Medulla oblongata (tissue), 1 donor: Measurements from ENCODE around the gene EME1.
A peak's percentile ranks its signal among the peaks of the same experiment; 100 is the strongest.
"Not testable (repeated sequence)": the region's sequence is repeated elsewhere in the genome, so short reads cannot be mapped to it uniquely, and the experiment has no call there.

Experiments
- DNase-seq: peaks from one replicate; pipeline ENCODE4 v3.0.0-alpha.2; 2015; ENCODE audit errors: extremely low spot score

The EME1 gene

DNA sequence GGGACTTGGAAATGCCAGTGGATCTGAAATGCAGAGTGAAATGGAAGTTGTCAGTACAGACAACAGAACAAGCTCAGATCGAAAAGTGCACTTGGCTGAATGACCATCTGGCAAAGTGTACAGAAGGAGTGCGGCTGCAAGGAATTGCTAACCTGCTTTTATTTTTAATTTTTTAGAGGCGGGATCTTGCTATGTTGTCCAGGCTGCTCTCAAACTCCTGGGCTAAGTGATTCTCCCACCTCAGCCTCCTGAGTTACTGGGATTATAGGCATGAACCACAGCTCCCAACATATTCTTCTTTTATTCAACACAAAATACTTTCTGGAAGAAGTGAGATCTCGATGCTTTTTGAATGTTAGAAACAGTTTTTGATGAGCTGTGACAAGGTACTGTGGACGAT lies 20.7 kb downstream of the EME1 start:
- DNase-seq, result no peak

DNA sequence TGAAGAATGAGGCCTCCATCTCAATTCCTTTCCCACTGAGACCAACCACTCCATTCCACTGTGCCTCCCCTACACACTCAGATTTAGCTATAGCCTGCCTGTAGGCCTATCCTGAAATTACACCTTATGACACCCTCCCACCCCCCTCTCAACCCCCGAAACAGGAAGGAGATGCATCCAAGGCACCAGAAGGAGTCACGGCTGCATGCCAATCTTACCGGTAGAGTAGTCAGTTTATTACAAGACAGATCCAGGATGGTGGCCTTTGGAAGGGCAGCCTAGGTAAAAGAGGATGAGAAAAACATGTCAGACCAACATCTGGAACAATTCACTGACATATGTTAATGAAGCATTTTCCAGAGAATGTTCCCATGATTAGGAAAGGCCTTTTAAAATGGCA lies 21.7 kb downstream of the EME1 start:
- DNase-seq, result no peak

DNA sequence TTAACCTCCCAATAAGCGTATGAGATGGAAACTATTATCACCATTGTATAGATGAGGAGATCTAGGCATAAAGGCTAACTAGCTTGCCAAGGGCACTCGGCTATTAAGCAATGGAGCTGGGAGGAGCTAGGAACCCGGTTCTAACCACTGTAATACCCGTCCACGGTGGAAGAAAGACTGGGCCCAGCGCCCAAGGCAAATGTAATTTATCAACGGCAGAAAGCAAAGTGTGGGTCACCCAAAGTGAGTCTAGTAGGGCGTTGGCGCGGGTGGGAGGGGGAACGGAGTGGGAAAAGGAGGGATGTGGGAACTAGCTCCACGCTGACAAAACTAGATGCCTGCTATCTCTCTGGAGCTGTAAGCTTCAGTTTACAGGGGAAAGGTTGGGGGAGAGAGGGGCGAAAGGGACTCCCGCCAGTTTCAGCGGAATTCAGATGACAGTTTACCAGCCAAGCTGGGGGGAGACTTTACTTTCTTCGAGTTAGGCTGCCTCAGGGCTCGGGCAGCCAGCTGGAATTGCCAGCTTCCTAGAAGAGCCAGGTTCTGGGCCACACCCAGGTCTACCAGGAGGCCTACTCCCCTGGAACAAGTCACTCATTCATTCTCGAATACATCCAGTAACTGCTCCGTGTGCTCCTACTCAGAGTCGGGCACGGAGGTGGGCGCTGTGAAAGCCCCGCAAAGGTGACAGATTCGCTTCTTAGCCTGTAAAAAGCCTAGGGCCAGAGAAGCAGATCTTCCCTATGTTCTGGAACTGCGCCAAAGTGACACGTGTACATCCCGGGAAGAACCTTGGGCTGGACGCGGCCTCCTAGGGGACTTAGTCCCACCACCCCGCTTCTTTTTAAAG lies 23.5 kb downstream of the EME1 start:
- DNase-seq, result peak; percentile 21

DNA sequence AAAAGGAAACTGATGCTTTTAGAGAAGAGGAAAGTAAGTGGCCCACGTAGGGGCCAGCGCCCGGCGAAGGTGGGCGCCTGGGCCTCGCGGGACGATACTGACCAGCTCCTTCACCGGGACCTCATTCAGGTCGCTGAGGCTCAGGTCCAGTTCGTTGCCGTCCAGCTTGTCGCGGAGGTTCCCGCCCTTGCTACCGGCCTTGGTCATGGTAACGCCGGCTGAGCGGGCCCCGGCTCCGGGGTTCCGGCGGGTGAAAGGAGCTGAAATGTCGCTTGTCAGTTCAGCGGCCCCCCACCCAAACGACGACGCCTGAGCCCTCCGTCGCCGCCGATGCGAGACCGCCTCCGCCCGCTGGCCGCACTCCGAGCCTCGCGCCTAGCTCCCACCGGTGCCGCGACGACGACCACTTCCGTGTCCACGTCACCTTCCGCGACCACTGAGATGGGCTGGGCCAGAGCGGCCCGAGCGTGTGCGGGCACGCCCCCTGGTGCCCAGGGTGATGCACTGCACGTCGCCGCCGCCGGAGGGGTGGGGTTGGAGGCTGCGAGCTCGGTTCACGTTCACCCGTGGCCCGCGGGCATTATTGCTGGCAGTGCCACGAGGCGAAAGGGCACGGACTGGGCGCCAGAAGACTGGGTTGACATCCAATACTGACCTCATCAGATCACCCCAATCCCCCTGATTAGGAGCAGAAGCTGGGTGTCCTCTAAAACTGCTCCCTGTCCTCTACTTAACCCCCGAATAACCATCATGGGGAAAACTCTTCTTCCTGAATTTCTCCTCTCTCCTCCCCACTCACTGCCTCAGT lies 24.3 kb downstream of the EME1 start, which contains the start of gene LRRC59:
Gene LRRC59 (minus strand): TSS at position 413 of the 808 bp plus-strand sequence. CDS start 206 bp downstream, at position 207.
- DNase-seq, result peak; percentile 84

DNA sequence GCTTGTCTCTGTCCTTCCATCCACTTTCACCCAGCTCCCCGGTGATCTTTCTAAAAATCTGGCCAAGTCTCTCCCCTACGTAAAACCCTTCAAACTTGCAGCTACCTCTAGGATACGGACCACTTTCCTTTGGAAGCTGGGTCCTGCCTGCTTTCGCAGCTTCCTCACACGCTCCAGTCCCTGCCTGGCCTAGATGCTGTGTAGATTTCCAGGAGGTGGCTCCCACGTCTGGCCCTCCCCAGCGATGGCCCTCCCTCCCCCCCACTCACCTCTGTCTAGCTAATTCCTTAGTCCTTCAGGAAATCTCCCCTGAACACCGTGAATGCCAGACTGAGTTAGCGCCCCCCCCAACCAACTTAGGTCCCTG lies 24.9 kb downstream of the EME1 start:
- DNase-seq, result no peak

DNA sequence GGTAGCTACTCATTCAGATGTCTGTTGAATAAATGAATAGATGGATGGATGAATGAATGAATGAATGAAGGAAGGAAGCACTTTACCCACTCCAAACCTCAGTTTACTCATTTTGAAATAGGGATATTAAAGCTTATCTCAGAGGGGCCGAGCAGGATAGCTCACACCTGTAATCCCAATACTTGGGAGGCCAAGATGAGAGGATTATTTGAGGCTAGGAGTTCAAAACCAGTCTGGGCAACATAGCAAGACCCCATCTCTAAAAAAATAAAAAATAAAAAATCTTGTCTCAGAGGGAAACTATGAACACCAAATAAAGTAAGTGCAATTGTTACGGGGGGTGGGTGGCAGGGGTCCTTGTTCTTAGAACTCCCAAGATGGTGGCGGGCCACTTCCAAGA lies 25.6 kb downstream of the EME1 start:
- not testable (repeated sequence) for DNase-seq

DNA sequence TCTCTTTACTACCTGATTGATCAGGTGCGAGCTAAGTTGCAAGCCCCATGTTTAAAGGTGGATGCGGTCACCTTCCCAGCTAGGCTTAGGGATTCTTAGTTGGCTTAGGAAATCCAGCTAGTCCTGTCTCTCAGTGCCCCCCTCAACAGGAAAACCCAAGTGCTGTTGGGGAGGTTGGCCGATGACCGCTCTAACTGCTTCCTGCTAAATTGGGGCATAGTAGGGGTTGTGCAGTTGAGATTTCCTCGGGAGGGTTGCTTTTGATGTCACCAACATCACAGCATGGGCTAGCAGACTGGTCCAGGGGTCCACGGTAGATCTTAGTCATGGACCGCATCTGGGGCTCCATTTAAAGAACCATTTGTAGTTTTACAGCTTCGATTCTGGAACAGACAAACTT lies 26.6 kb downstream of the EME1 start:
- DNase-seq, result not testable (repeated sequence)

DNA sequence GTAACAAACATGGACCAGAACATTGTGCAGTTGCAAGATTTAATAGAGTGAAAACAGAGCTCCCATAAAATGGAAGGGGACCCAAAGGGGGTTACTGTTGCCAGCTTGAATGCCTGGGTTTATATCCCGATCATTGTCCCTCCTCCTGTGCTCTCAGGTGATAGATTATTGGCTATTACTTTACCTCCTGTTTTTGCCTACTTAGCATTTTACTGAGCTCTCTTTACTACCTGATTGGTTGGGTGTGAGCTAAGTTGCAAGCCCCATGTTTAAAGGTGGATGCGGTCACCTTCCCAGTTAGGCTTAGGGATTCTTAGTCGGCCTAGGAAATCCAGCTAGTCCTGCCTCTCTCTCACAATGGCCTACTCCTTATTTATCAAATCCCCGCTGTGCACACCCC lies 32.3 kb downstream of the EME1 start:
- DNase-seq, result not testable (repeated sequence)

DNA sequence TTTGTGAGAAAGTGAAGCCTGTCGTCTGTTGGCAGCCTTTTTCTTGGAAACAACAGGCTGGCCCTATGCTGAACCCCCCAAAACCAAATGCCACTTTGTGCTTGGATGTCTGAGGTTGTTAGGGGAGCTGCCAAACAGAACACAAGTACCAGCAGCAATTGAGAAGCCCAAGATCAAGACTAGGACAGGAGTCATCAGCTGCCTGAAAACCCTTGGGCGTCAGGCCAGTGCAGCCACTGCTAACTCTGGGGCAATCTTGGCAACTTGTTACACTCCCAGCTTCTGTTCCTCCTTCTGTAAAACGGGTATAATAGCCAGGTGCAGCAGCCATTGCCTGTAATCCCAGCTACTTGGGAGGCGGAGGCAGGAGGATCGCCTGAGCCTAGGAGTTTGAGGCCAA lies 33.5 kb downstream of the EME1 start:
- no peak for DNase-seq

DNA sequence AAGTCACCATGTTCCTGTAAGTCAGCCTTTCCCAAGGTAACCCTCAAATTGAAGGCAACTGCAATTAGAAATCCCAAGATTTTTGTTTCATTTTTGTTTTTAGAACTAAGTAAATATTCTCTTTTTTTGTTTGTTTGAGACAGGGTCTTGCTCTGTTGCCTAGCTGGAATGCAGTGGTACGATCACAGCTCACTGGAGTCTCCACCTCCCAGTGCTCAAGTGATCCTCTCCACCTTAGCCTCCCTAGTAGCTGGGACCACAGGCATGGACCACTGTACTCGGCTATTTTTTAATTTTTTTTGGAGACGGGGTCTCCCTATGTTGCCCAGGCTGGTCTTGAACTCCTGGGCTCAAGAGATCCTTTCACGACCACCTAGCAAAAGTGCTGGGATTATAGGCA lies 34.9 kb downstream of the EME1 start:
- DNase-seq, result no peak

DNA sequence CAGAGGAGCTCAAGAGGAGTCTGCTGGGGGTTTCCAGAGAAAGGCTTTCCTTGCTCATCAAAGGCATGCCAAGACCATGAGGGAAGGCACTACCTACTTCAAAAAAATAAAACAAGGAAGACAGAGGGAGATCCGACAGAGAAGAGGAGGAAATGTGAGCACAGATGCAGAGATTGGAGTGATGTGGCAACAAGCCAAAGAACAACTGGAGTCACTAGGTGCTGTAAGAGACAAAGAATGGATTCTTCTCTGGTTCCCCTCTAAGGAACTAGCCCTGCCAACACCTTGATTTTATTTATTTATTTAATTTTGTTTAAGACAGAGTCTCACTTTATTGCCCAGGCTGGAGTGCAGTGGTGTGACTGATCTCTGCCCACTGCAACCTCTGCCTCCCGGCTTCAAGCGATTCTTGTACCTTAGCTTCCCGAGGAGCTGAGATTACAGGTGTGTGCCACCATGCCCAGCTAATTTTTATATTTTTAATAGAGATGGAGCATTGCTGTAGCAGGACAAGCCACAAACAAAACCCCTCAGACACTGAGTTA lies 39.2 kb downstream of the EME1 start:
- no peak for DNase-seq

DNA sequence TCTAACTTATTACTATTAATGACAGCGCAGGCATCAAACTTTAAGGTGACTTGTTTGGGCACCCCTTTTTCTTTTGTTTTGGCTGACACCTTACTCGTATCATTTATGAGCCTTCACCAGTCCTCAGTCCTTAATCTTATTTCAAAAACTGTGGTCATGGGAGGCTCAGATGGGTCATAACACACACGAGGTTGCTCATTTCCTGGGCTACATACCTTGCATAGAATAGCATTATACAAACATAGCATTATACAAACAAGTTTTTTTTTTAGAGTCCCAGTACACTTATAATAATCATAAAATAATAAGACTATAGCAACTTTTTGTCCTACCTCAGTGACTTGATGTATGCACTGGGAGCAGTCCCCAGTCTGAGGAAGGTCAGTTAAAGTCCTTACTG lies 41.8 kb downstream of the EME1 start:
- no peak for DNase-seq

DNA sequence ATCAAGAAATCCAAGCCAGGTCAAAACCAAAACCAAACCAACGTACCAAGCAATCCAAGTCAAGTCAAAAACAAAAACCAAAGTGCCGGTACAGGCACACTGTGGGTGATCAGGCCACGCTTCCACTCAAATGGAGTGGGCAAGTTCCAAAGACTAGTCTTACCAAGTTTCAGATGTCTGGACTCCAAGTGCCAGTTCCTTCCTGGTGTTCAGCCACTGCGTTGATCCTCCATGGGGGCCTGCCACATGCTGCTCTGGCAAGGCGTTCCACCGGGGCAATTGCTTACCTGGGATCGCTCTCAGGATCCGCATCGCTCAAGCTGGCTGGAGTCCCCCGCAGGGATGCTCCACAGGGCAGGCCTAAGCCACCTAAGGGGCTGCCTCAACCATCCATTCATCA lies 46.5 kb downstream of the EME1 start:
- not testable (repeated sequence) for DNase-seq

DNA sequence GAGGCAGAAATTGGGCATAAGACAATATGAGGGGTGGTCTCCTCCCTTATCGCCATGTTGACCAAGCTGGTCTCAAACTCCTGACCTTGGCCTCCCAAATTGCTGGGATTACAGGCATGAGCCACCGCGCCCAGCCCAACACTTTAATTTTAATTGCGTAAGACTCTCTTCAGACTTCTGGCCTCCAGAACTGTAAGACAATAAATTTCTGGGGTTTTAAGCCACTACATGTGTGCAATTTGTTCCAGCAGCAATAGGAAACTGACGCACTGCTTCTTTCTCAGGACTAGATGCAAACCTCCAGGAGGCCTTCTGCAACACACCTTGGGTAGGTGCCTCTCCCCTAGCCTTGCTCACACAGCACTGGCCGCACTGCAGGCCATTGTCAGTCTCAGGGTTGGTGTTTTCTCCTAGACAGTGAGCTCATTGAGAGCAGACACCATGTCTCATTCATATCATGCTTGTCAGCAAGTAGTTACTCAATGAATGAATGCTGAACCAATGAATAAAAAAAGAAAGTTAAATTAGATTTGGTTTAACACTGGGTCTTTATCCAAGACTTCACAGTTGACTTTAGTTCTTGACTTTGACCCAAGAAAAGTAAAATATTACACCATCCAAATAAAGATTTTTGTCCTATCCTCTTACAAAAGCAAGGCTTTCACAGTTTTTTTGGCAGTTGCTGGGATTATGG lies 47.5 kb downstream of the EME1 start:
- DNase-seq, result no peak

DNA sequence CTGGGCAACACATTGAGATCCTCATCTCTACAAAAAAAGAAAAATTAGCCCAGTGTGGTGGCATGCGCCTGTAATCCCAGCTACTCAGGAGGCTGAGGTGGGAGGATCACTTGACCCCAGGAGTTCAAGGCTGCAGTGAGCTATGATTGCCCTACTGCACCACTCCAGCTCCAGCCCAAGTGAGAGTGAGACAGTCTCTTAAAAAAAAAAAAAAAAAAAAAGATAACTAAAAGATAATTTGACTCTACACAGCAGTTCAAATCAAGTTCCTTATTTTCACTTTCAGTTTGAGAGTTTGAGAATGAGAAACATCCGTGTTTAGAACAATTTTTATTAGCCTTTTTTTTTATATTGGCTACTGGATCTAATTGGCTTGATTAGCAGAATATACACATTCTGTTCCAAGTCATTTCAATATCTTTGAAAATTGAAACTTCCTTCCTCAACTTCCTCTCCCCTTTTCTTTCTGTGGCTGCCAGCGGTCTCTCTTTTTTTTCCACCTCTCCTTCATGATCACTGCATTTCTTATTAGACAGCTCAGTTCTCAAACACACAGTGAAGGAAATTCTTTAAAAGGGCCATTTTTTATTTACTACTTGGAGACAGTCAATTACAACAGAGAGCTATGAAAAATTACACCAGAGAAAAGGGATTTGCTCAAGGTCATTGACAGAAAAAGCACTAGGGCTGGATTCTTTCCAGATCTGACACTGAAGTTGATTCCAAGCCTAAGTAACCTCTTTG lies 48.5 kb downstream of the EME1 start:
- peak; percentile 51 for DNase-seq

DNA sequence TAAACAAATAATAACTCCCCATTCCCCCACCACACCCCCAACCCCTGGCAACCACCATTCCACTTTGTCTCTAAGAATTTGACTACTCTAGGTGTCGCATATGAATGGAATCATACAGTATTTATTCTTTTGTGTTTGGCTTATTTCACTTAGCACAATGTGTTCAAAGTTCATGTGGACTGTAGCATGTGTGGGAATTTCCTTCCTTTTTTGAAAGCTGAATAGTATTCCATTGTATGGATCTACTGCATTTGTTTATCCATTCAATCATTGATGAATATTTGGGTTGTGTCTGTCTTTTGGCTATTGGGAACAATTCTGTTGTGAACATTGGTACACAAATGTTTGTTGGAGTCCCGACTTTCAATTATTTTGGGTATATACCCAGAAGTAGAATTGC lies 49.7 kb downstream of the EME1 start:
- no peak for DNase-seq

DNA sequence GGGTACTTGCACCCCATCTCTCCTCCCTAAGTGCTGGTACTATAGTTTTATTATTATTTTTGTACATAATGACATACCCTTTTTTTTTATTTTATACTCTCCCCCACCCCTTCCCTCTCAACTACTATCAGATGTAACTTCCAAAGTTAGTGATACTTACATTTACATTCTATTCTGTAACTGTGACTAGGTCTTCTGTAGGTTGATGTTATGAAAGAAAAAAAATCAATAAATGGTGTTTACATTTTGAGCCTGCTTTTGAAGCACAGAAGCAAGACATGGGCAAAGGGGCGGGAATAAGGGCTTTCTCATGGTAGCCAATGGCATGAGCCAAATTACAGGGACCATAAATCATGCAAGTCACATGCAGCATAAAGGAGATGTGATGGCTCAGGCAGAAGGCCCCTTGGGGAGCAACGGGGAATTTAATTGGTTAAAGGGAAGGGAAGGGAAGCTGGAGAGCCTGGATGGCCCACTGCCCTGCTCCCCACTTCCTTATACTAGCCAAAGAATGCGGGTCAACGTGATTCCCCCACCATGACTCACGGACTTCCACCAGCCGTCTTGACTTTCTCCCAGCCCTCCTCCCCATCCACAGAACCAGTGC lies 50.6 kb downstream of the EME1 start:
- DNase-seq, result peak; percentile 11

DNA sequence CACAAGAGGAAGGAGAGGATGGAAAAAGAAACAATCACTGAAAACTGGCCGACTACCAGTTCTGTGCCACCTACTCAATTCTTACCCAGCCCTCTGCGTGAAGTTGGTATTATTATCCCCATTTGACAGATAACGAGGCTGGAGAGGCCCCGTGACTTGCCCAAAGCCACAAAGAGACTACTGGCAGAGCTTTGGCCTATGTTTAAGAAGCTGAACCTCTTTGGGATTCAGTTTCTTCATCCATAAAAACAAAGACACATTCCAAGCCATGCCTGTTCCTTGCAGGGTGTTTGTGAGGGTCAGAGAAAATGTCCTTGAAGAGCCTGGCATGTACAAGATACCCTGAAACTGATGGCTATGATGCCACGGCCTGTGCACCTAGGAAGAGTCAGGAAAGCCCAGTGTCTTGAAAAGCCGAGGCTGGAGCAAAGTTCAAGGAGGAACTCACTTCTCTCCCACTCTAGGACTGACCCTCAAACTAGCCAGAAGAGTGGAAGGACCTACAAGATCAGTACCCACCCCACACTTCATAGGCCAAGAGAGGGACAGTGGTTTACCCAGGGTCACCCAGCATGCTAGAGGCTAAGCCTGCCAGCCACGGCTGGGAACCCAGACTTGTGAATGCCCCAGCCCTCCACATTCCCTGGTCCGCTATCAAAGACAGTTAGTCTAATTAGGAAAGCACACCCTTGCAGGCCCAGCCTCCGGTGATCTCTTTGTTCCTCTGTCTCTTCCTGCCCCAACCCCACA lies 51.4 kb downstream of the EME1 start:
- no peak for DNase-seq

DNA sequence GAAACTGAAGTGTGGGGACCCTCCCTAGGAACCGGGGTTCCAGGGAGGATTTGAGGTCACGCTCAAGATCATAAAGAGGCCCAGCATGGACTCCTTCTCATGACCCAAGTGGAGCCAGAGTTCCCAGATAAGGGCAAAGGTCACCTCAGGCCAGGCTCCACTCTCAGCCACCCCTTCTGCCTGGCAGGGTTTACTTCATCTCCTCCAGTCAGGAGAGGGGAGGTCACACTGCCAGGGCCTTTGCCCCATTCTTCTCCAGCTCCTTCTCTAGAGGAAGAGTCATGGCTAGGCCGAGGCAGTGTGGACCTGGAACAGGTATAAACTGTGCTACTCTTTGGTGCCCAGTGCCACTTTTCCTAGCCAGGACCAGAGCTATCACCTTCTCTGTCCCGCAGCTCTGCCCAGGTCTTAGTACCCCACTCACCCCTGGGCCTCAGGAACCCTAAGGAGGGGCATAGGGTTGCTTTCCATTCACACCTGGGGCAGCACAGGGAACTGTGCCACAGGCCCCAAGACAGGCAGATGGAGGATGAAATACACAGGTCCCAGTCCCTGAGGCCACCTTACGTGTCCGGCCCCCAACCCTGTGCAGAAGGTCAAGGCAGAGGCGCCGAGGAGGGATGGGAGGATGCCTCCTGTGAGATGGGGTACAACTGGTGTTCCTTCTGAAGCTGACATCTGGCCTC lies 52.1 kb downstream of the EME1 start:
- DNase-seq, result no peak
